Measurements from ENCODE around the gene KIAA1217.

Gene KIAA1217

DNA sequence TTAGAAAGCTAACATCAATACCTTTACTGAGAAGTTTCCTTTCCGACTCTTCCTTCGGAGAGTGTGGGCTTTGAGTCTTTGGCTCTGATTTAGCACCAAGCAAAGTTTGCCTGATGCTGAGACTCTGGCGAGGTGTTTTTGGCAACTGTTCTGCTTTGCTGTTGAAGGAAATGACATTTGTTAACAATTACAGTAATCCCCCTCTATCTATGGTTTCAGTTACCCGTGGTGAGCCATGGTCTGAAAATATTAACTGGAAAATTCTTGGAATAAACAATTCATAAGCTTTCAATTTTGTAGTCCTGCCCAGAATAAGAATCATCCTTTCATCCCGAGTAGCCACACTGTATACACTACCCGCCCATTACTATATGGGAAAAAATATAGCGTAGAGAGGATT, 388.5 kb downstream of the KIAA1217 start:
- no peak overlapping the region for H3K27ac ChIP-seq
- no peak overlapping the region for H3K4me3 ChIP-seq (IDR thresholded peaks at IDR 0.05; ENCODE audit: insufficient read depth, low read depth, low read length)
- no peaks in the 10 kb centered on the region for H3K4me1 ChIP-seq (ENCODE audit: low read depth, poor library complexity, severe bottlenecking)
- H3K27me3 ChIP-seq (ENCODE audit: insufficient read depth, low read depth) = no peaks in the 10 kb centered on the region
- H3K79me2 ChIP-seq (ENCODE audit: insufficient read depth, low read depth) = no peaks in the 10 kb centered on the region
- H3K36me3 ChIP-seq (ENCODE audit: insufficient read depth) = no peaks in the 10 kb centered on the region
- no peak overlapping the region for H2AFZ ChIP-seq (ENCODE audit: low read depth)
- no peak overlapping the region for H3K4me2 ChIP-seq
- H3K9ac ChIP-seq = no peak overlapping the region
- H4K20me1 ChIP-seq (ENCODE audit: insufficient read depth) = no peaks in the 10 kb centered on the region
- TF ChIP-seq, protein P1, sequence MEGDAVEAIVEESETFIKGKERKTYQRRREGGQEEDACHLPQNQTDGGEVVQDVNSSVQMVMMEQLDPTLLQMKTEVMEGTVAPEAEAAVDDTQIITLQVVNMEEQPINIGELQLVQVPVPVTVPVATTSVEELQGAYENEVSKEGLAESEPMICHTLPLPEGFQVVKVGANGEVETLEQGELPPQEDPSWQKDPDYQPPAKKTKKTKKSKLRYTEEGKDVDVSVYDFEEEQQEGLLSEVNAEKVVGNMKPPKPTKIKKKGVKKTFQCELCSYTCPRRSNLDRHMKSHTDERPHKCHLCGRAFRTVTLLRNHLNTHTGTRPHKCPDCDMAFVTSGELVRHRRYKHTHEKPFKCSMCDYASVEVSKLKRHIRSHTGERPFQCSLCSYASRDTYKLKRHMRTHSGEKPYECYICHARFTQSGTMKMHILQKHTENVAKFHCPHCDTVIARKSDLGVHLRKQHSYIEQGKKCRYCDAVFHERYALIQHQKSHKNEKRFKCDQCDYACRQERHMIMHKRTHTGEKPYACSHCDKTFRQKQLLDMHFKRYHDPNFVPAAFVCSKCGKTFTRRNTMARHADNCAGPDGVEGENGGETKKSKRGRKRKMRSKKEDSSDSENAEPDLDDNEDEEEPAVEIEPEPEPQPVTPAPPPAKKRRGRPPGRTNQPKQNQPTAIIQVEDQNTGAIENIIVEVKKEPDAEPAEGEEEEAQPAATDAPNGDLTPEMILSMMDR (conservative IDR thresholded peaks at IDR 0.05; ENCODE audit: low read depth, low read length) = no peak

Measured in KMS-11 (cell line).